Activated gamma-delta T cell treated with Interleukin-2 at 50 U/mL for 16 hours (primary cell): ENCODE measurements around the gene PSENEN.
"Not testable (repeated sequence)": the region's sequence is repeated elsewhere in the genome, so short reads cannot be mapped to it uniquely, and the experiment has no call there.

ENCODE experiments used
- DNase-seq: peaks from one replicate; pipeline ENCODE4 v3.0.0-alpha.2; 2020

PSENEN gene

DNA sequence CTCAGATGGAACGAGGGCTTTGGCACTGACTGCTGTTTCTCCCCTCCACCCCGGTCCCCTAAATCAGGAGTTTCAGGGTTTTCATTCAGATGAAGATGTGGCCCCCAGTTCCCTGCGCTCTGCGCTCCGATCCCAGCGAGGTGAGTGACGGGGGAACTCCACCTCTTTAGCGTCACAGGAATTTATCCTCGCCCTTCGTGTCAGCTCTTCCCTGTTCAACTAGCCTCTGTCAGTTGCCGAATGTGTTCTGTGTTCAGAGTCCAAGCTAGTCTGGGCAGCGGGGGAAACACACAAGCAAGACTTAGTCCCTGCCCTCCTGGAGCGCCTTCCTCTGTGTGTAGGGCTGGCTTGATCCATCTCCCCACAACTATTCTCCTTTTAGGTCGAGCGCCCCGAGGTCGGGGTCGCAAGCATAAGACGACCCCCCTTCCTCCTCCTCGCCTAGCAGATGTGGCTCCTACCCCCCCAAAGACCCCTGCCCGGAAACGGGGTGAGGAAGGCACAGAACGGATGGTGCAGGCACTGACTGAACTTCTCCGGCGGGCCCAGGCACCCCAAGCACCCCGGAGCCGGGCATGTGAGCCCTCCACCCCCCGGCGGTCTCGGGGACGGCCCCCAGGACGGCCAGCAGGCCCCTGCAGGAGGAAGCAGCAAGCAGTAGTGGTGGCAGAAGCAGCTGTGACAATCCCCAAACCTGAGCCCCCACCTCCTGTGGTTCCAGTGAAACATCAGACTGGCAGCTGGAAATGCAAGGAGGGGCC is 25.9 kb upstream of the PSENEN start:
- DNase-seq: no peak

DNA sequence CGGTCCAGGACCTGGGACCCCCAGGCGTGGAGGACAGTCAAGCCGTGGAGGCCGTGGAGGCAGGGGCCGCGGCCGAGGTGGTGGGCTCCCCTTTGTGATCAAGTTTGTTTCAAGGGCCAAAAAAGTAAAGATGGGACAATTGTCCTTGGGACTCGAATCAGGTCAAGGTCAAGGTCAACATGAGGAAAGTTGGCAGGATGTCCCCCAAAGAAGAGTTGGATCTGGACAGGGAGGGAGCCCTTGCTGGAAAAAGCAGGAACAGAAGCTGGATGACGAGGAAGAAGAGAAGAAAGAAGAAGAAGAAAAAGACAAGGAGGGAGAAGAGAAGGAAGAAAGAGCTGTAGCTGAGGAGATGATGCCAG is 25.3 kb upstream of the PSENEN start:
- no peak for DNase-seq

DNA sequence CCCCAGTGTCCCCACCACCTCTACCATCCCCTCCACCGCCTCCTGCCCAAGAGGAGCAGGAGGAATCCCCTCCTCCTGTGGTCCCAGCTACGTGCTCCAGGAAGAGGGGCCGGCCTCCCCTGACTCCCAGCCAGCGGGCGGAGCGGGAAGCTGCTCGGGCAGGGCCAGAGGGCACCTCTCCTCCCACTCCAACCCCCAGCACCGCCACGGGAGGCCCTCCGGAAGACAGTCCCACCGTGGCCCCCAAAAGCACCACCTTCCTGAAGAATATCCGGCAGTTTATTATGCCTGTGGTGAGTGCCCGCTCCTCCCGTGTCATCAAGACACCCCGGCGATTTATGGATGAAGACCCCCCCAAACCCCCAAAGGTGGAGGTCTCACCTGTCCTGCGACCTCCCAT is 24.8 kb upstream of the PSENEN start:
- DNase-seq: no peak

DNA sequence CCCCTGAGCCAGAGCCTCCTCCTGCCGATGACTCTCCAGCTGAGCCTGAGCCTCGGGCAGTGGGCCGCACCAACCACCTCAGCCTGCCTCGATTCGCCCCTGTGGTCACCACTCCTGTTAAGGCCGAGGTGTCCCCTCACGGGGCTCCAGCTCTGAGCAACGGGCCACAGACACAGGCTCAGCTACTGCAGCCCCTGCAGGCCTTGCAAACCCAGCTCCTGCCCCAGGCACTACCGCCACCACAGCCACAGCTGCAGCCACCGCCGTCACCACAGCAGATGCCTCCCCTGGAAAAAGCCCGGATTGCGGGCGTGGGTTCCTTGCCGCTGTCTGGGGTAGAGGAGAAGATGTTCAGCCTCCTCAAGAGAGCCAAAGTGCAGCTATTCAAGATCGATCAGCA is 24.1 kb upstream of the PSENEN start:
- DNase-seq: no peak

DNA sequence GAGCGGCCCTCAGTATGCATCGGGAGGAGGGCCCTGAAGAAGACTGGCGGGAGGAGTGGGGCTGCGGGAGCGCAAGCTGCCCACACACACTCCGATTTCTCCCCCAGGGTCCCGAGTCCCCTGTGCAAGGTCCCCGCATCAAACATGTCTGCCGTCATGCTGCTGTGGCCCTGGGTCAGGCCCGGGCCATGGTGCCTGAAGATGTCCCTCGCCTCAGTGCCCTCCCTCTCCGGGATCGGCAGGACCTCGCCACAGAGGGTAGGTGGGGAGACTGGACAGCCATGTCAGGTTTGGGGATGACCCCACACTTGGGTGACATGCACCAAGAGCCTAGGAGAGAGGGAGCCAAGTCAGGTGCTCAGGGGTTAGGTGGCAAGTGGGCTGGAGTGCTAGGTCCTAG is 23.0 kb upstream of the PSENEN start:
- no peak for DNase-seq

DNA sequence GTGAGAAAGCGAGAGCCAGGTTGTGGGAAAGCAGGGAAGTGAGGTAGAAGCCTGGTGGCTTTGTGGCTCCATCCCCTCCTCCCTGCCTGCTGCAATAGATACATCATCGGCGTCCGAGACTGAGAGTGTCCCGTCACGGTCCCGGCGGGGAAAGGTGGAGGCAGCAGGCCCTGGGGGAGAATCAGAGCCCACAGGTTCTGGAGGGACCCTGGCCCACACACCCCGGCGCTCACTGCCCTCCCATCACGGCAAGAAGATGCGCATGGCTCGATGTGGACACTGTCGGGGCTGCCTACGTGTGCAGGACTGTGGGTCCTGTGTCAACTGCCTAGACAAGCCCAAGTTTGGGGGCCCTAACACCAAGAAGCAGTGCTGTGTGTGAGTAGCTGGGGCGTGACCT is 22.6 kb upstream of the PSENEN start:
- DNase-seq: no peak

DNA sequence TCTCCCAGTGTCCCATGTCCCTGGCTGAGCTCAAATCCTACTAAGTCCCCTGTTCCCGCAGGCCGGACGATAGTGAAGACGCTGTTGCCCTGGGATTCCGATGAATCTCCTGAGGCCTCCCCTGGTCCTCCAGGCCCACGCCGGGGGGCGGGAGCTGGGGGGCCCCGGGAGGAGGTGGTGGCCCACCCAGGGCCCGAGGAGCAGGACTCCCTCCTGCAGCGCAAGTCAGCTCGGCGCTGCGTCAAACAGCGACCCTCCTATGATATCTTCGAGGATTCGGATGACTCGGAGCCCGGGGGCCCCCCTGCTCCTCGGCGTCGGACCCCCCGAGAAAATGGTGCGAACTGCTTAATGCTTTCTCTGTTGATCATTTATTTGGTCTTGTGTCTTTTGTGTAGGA is 21.8 kb upstream of the PSENEN start:
- DNase-seq: no peak

DNA sequence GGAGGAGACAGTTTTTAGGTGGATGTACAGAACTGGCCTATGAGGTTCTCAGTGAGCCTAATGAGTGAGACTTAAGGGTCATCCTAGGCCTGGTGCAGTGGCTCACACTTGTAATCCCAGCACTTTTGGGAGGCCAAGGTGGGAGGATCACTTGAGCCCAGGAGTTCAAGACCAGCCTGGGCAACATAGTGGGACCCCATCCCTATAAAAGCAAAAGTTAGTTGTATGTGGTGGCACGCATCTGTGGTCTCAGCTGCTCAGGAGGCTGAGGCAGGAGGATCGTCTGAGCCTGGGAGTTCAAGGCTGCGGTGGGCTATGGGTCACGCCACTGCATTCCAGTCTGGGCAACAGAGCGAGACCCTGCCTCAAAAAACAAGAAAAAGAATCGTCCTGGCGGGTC is 21.3 kb upstream of the PSENEN start:
- not testable (repeated sequence) for DNase-seq

DNA sequence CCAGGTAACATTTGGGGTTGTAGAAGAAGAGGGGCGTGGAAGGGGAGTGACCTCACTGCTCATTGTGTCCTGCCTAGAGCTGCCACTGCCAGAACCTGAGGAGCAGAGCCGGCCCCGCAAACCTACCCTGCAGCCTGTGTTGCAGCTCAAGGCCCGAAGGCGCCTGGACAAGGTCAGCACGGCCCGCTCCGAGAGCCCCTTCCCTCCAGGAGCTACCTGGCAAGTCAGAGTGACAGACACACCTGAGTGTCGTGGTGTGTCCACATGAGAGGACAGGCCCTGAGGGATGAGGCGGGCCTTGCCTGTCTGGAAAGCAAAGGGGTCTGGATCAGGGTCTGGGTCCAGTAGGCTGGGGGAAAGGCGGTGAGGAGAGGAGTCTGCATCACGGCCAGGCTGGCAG is 20.9 kb upstream of the PSENEN start:
- no peak for DNase-seq

DNA sequence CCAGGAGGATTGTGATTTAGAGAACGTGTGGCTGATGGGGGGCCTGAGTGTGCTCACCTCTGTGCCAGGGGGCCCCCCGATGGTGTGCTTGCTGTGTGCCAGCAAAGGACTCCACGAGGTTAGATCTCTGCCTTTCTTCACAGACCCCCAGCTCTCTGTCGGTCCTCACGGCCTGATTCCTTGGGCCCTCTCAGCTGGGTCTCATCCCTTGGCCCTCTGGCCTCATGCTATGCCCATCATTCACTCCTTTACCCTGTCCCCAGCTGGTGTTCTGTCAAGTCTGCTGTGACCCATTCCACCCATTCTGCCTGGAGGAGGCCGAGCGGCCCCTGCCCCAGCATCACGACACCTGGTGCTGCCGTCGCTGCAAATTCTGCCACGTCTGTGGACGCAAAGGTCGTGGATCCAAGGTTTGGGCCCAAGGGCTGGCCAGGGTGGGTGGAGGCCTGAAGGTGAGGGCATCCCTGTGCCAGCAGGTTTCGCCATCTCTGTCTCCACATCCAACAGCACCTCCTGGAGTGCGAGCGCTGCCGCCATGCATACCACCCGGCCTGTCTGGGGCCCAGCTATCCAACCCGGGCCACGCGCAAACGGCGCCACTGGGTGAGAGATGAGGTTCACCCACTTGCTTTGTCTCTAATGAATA is 20.1 kb upstream of the PSENEN start:
- no peak for DNase-seq

DNA sequence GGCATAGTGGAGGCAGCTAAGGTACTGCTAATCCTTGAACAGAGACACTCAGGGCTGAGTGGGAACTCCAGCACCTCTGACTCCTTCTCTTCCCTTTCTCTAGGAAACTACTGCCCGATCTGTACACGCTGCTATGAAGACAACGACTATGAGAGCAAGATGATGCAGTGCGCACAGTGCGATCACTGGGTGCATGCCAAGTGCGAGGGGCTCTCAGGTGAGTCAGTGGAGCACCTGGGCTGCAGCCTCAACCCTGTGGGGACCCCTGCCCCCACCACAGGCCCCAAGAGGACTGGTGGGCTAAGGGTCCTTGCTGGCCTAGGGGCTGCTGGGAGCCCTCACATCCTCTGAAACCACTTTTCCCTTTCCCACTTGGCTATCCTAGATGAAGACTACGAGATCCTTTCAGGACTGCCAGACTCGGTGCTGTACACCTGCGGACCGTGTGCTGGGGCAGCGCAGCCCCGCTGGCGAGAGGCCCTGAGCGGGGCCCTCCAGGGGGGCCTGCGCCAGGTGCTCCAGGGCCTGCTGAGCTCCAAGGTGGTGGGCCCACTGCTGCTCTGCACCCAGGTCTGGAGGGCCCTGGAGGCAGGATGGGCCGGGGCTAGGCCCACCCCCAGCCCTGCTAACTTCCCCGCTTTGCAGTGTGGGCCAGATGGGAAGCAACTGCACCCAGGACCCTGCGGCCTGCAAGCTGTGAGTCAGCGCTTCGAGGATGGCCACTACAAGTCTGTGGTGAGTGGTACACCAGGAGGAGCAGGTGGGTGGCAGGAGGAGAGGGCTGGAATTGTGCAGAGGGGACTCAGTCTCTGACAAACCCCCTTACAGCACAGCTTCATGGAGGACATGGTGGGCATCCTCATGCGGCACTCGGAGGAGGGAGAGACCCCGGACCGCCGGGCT is 18.1 kb upstream of the PSENEN start:
- no peak for DNase-seq

DNA sequence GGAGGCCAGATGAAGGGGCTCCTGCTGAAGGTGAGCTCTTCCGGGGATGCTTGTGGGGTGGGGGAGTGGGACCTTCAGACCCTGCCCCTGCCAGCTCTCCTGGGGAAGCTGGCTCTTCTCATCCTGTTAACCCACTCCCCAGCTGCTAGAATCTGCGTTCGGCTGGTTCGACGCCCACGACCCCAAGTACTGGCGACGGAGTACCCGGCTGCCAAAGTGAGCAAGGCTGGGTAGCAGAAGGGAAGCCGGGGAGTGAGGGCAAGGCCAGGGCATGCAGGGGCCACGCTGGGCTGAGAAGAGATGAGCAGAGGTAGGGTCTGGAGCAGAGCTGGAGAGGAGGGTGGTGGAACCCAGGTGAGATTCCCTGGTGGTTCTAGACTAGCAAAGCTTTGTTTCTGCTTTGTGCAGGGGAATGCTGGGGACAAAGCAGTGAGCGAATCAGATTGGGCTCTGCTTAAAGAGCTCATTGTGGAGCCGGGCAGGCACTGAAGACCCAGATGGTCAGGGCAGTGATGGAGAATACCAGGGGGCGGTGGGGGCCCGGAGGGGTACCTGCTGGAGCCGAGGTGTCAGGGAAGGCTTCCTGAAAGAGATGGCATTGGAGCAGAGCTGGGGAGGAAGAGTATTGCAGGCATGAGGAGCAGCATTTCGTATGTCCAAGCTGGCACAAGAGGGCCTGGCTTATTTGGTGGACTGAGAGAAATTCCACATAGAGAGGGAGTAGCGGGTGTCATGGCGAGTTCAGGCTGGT is 17.3 kb upstream of the PSENEN start:
- no peak for DNase-seq

DNA sequence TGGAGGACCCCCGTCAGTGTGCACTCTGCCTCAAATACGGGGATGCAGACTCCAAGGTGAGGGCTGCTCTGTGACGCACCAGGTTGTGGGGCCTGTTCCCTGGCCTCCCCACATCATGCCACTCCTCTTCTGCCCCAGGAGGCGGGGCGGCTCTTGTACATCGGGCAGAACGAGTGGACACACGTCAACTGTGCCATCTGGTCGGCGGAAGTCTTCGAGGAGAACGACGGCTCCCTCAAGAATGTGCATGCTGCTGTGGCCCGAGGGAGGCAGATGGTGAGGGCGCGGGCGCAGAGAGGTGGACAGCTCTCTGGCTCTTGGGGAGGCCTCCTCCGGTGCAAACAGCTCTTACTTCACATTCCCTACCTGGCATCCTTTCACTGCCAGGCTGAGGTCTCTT is 16.4 kb upstream of the PSENEN start:
- DNase-seq: no peak

DNA sequence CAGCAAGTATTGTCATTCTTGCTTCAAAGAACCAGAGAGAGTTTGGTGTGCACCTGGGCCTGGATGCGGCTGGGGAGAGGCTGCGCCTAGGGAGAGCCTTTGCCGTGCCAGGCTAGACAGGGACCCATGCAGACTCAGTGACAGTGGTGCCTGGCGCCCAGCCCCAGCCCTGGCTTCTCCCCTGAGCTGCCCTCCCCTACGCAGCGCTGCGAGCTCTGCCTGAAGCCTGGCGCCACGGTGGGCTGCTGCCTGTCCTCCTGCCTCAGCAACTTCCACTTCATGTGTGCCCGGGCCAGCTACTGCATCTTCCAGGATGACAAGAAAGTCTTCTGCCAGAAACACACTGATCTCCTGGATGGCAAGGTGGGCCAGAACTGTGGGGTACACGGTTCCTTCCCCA is 15.7 kb upstream of the PSENEN start:
- no peak for DNase-seq

DNA sequence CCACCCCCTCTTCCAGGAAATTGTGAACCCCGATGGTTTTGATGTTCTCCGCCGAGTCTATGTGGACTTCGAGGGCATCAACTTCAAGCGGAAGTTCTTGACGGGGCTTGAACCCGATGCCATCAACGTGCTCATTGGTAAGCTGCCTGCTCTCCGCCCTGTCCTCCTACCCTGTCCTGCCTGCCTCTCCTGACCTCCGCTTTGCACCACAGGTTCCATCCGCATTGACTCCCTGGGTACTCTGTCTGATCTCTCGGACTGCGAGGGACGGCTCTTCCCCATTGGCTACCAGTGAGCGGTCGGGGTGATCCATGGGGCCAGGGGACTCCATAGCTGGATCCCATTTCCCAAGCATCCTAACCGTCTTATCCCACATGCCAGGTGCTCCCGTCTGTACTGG is 15.1 kb upstream of the PSENEN start:
- DNase-seq: no peak

DNA sequence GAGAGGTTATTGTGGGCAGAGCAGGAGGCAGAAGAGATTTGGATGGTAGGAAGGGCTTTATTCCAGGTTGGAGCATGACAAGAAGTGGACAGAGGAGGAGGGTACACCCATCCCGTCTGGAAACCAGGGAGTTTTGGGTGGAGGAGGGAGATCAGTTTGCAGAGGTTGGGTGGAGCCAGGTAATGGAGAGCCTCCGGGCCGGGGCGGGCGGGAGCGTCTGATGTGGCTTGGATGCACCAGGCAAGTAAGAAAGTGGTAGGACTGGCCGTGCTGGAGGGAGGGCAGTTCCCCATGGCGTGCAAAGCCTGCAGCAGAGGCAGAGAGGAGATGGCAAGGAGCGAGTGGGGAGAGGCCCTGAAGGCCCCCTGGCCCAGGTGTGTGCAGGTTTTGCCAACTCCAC is 14.1 kb upstream of the PSENEN start:
- no peak for DNase-seq

DNA sequence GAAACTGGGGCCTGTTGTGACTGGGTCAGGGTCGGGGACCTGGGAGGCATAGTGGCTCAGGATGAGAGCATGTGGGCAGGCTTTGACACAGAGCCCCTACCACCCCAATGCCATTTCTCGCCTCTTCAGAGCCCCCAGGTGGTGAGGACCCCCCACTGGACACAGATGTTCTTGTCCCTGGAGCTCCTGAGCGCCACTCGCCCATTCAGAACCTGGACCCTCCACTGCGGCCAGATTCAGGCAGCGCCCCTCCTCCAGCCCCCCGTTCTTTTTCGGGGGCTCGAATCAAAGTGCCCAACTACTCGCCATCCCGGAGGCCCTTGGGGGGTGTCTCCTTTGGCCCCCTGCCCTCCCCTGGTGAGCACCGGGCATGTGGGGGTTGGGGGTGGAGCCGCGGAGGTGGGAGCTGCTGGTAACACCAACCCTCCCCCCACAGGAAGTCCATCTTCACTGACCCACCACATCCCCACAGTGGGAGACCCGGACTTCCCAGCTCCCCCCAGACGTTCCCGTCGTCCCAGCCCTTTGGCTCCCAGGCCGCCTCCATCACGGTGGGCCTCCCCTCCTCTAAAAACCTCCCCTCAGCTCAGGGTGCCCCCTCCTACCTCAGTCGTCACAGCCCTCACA is 13.6 kb upstream of the PSENEN start:
- DNase-seq: no peak

DNA sequence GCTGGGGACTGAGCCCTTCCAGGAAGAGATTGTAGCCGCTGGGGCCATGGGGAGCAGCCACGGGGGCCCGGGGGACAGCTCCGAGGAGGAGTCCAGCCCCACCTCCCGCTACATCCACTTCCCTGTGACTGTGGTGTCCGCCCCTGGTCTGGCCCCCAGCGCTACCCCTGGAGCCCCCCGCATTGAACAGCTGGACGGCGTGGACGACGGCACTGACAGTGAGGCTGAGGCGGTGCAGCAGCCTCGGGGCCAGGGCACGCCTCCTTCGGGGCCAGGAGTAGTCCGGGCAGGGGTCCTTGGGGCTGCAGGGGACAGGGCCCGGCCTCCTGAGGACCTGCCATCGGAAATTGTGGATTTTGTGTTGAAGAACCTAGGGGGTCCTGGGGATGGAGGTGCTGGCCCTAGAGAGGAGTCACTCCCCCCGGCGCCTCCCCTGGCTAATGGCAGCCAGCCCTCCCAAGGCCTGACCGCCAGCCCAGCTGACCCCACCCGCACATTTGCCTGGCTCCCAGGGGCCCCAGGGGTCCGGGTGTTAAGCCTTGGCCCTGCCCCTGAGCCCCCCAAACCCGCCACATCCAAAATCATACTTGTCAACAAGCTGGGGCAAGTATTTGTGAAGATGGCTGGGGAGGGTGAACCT is 12.8 kb upstream of the PSENEN start:
- DNase-seq: no peak

DNA sequence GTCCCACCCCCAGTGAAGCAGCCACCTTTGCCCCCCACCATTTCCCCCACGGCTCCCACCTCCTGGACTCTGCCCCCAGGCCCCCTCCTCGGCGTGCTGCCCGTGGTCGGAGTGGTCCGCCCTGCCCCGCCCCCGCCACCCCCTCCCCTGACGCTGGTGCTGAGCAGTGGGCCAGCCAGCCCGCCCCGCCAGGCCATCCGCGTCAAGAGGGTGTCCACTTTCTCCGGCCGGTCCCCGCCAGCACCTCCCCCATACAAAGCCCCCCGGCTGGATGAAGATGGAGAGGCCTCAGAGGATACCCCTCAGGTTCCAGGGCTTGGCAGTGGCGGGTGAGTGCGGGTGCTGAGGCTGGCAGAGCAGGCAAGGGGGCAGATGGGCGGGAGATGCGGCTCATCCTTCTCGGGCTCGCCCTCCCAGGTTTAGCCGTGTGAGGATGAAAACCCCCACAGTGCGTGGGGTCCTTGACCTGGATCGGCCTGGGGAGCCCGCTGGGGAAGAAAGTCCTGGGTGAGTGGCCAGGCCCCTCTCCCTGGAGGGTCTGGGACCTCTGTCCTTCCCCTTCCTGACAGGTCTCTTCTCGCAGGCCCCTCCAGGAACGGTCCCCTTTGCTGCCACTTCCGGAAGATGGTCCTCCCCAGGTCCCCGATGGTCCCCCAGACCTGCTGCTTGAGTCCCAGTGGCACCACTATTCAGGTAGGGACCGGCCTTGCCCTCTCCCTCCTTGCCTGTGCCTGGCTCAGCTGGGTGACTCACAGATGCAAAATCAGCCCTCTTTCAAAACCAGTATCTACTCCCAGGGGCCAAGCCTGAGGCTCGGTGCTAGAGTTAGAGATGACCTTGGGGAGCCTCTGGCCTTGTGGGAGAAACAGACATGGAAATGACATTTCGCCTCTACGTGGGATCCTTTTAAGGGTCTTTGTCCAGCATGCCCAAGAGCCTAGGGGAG is 12.0 kb upstream of the PSENEN start:
- no peak for DNase-seq

DNA sequence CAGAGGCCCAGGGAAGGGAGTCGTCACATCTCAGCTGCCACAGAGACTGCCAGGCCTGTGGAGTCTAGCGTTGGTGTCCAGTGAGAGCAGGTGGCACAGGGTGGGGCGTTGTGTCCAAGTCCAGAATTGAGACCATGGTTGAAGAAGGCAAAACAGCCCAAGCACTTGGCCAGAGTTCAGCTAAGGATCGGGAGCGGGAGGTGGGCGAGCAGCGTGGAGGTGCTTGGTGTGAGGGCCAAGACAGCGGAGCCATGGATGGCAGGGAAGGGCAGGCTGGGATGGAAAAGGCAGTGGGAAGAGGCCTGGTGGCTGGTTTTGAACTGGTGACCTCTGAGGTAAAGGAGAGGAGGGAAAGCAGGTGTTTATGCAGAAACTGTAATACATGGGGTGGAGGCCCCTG is 11.2 kb upstream of the PSENEN start:
- DNase-seq: no peak

DNA sequence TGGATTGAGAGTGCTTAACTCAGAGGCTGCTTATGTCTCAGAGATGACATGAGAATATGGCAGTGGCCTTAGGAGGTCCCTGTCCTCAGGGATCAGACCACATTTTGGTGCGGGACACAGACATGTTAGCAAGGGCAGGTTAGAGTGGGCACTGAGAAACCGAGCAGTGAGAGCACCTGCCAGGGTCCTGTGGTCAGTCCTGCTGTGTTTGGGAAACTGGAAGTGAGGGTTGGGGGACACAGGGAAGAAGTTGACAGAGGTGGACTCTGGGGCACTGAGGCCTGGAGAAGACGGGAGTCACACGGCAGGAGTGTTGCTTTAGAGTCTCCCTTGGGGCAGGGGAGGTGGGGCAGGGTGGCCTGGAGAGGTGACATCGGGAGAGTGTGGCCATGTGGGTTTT is 10.6 kb upstream of the PSENEN start:
- no peak for DNase-seq
